Ishikawa (cell line): ENCODE measurements around the gene ADGRG6.

Experiments used
- CEBPB ChIP-seq: IDR thresholded peaks from 2 replicates; pipeline ENCODE4 v1.6.1; 2012
- CREB1 ChIP-seq: IDR thresholded peaks from 2 replicates; pipeline ENCODE4 v1.6.1; 2012; ENCODE audit warnings: low read depth
- EGR1 ChIP-seq: IDR thresholded peaks from 2 replicates; pipeline ENCODE4 v1.6.1; 2012
- EP300 ChIP-seq: IDR thresholded peaks from 2 replicates; pipeline ENCODE4 v1.6.1; 2012; ENCODE audit warnings: borderline replicate concordance
- FOXM1 ChIP-seq: IDR thresholded peaks from 2 replicates; pipeline ENCODE4 v1.6.1; 2012; ENCODE audit warnings: low read depth, borderline replicate concordance
- MAX ChIP-seq: IDR thresholded peaks from 2 replicates; pipeline ENCODE4 v1.6.1; 2012
- NFIC ChIP-seq: IDR thresholded peaks from 2 replicates; pipeline ENCODE4 v1.6.1; 2012
- RAD21 ChIP-seq: IDR thresholded peaks from 2 replicates; pipeline ENCODE4 v1.6.1; 2012; ENCODE audit warnings: low read depth
- REST ChIP-seq: IDR thresholded peaks from 2 replicates; pipeline ENCODE4 v1.6.1; 2012; ENCODE audit warnings: low read depth, mild to moderate bottlenecking
- TAF1 ChIP-seq: IDR thresholded peaks from 2 replicates; pipeline ENCODE4 v1.6.1; 2012; ENCODE audit warnings: low read depth, mild to moderate bottlenecking
- TCF12 ChIP-seq: IDR thresholded peaks from 2 replicates; pipeline ENCODE4 v1.6.1; 2012; ENCODE audit warnings: low read depth
- TEAD4 ChIP-seq: IDR thresholded peaks from 2 replicates; pipeline ENCODE4 v1.6.1; 2012
- USF1 ChIP-seq: IDR thresholded peaks from 2 replicates; pipeline ENCODE4 v1.6.1; 2012
- YY1 ChIP-seq: IDR thresholded peaks from 2 replicates; pipeline ENCODE4 v1.6.1; 2012; ENCODE audit warnings: low read depth
- ZBTB7A ChIP-seq: IDR thresholded peaks from 2 replicates; pipeline ENCODE4 v1.6.1; 2012; ENCODE audit warnings: low read depth

The ADGRG6 gene

GRCh38 chr6:142326540-142326939, 24.7 kb downstream of the ADGRG6 start:
- no peak for TF ChIP-seq CEBPB
- no peak for TF ChIP-seq CREB1
- TF ChIP-seq NFIC, result no peak
- TF ChIP-seq USF1, result no peak
- no peak for TF ChIP-seq YY1

- TF ChIP-seq YY1, result no peak
- TF ChIP-seq ZBTB7A, result no peak
- TF ChIP-seq REST, result no peak
- TF ChIP-seq MAX, result no peak
- no peak for TF ChIP-seq TAF1
- no peak for TF ChIP-seq CREB1
- TF ChIP-seq FOXM1, result no peak
- no peak for TF ChIP-seq EP300
- TF ChIP-seq EGR1, result no peak
- no peak for TF ChIP-seq RAD21
- TF ChIP-seq NFIC, result no peak
Observed at GRCh38 chr6:142328070-142328469, 26.3 kb downstream of the ADGRG6 start.

- no peak for TF ChIP-seq EP300
- no peak for TF ChIP-seq CREB1
- no peak for TF ChIP-seq MAX
- TF ChIP-seq TCF12, result no peak
- TF ChIP-seq REST, result no peak
- no peak for TF ChIP-seq FOXM1
- no peak for TF ChIP-seq NFIC
- no peak for TF ChIP-seq USF1
Observed at GRCh38 chr6:142329486-142330113, 27.8 kb downstream of the ADGRG6 start.

- TF ChIP-seq RAD21, result no peak
- TF ChIP-seq TAF1, result no peak
- no peak for TF ChIP-seq EP300
- TF ChIP-seq YY1, result no peak
- no peak for TF ChIP-seq ZBTB7A
- no peak for TF ChIP-seq MAX
- no peak for TF ChIP-seq NFIC
- no peak for TF ChIP-seq FOXM1
- TF ChIP-seq EGR1, result no peak
- no peak for TF ChIP-seq TCF12
- no peak for TF ChIP-seq TEAD4
- no peak for TF ChIP-seq CEBPB
- TF ChIP-seq USF1, result no peak
- TF ChIP-seq REST, result no peak
- no peak for TF ChIP-seq CREB1
Observed at GRCh38 chr6:142331075-142331551, 29.3 kb downstream of the ADGRG6 start.
